HG02852 (cell line): Measurements from ENCODE around the gene OR4Q2.
"Not testable (repeated sequence)": the region's sequence is repeated elsewhere in the genome, so short reads cannot be mapped to it uniquely, and the experiment has no call there.

Experiments used
- ATAC-seq: cut with Tn5 transposase; IDR thresholded peaks from one replicate; pipeline ENCODE4 v1.9.1; 2021; ENCODE audit warnings: mild to moderate bottlenecking, moderate library complexity; ENCODE audit not compliant: unreplicated experiment

OR4Q2 gene

DNA sequence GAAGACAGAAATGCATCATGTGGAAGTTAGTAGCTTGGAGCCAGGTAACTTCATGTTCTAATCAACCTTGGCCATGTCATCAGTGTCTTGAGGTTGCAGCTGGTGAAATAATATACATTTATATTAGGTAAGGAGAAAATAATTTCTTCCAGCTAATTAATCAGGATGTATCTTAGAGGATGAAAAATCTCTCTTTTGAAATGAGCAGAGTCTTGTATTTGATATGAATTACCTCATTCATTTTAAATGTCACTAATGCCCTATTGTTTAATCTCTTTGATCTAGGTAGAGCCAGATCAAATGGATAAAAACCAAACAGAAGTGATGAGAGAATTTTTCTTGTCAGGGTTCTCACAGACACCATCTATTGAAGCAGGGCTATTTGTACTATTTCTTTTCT, at the start of gene OR4Q2:
Gene OR4Q2, plus strand, starts transcription at position 301 of the 400 bp plus-strand sequence.
- no peak for ATAC-seq

DNA sequence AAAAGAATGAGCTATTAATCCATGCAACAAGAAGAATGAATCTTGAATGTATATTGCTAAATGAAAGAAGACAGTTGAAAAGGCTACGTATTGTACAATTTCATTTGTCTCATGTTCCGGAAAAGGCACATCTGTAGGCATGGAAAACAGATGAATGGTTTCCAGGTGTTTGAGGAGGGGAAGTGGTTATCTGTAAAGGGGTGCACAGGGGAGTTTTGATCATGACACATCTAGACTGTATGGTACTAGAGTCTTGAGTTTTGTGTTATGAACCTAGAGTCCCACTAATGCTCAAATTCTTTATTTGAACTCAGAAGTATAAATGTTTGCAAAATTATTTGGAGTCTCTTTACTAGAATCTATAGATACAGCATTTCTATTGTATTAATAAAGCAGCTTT, 32.2 kb upstream of the OR4Q2 start:
- not testable (repeated sequence) for ATAC-seq

DNA sequence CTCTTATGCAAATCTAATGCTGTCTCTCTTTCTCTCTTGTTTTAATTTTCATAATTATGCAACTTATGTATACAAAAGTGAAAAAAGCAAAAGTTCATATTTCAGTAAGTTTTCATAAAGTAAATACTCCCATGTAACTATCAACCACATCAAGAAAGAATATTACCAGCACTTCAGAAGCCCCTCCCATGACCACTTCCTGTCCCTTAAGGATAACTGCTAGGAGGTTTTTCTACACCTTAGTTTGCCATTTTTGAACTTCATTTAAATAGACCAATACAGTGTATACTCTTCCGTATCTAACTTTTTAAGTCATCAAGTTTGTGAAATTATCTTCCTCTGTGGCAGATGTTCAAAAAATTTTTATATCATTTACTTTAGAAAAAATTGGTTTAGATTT, 27.1 kb upstream of the OR4Q2 start:
- no peak for ATAC-seq

GRCh38 chr14:19975291-19975690, 26.7 kb upstream of the OR4Q2 start, which contains the start of gene OR4K15:
OR4K15 (plus strand) TSS chr14:19975591; CDS start chr14:19975591, 0 bp downstream.
- ATAC-seq, result no peak

- no peak for ATAC-seq
Observed at GRCh38 chr14:19993438-19993837, 8.5 kb upstream of the OR4Q2 start.

- no peak for ATAC-seq
Observed at GRCh38 chr14:20002319-20002718, 356 bp downstream of the OR4Q2 start.

DNA sequence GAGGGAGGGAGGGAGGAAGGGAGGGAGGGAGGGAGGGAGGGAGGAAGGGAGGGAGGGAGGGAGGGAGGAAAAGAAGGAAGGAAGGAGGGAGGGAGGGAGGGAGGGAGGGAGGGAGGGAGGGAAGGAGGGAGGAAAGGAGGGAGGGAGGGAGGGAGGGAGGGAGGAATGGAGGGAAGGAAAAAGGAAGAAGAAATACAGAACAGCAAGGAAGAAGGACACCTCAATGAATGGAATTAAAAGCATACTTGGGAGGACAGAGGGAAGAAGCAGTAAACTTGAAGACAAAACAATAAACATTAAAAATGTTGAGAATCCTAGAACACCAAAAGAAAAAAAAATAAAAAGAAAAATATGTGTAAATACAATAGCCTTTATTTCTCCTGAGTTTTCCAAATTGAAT, 6.2 kb downstream of the OR4Q2 start:
- no peak for ATAC-seq

DNA sequence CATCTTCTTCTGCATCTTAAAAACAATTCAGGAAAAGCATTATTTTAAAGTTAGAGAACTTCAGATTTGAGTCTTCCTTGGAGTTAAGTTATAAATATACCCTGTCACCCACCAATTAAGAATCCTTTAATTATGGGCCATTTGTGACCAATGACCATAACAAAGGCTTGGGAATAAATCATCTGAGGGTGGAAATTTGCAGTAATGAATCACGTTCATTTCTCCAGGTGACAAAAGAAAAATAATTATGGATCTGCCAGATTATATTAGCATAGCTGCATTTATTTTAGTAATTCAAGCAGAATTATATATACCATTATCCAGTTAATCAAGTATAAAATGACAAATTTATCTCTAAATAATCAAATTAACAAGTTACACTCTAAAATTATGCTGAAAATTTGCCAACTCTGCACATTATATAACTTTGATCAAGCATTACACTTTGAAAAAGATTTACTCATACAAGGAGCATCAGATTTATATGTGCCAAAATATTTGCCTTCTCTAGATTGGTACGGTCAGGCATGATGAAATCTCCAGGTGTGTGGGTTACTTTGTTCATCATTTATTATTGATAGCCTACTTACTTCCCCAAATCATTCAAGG, 17.4 kb downstream of the OR4Q2 start, which contains the start of gene OR4K14:
Gene OR4K14, minus strand, starts transcription at position 51 of the 609 bp plus-strand sequence. CDS start 4,114 bp downstream, outside the sequence.
- ATAC-seq, result no peak

GRCh38 chr14:20031058-20031457, 29.1 kb downstream of the OR4Q2 start:
- no peak for ATAC-seq

DNA sequence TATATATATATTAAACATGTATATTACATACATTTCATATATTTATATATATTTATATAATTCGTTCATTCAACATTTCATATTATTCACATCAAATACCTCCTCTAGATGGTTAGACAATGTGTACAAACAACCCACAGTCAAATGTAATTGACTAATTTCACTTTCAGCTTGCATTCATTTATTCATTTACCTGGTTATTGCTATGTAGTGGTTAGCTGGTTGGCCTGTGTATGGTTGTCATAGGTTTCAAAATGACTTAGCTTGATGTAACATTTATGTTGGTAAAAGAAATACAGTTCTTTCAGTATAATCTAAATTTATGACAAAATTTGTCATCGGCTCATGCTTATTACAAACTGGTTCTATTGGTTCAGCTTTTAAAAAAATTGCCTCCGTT, 33.5 kb downstream of the OR4Q2 start:
- no peak for ATAC-seq

DNA sequence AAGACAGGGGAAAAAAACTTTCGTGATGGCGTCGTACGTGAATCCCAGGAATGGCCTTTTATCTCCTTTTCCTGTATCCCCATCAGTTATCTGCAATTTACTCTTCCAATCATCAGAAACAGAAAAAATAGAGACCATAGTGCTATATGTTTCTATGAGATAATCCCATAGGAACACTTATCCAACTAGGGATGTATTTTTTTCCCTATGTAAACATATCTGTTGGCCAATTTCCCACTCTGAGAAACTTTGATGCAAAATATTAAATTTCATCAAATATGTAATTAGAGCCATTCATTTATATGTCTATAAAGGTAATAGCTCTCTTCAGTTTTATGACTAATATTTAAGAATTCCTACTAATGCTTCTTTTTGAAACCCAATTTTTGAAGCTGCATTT, 34.0 kb downstream of the OR4Q2 start, which contains the start of gene OR4K13:
Gene OR4K13, minus strand, starts transcription at position 101 of the 400 bp plus-strand sequence. CDS start 1,280 bp downstream, outside the sequence.
- no peak for ATAC-seq

GRCh38 chr14:20044243-20044642, 42.3 kb downstream of the OR4Q2 start:
- no peak for ATAC-seq

GRCh38 chr14:20048202-20048601, 46.2 kb downstream of the OR4Q2 start:
- no peak for ATAC-seq
